ENCODE results near the gene DPM1. TPM values are rescaled to one million over a fixed set of nuclear protein-coding genes. Genes with fewer than 3 reads are reported as not detected.

The DPM1 gene
- total RNA-seq, 3 donors from 2014 or later (not counting 1 experiment from before 2014, with no cell fraction given) = 21.2 to 26.1 (median 25.6) TPM

- H3K4me1 Mint-ChIP-seq = peaks cover 38 to 39% of the 10 kb centered on the region in 2 donors
- intact Hi-C loops (cut with micrococcal nuclease) = no loop called here
Observed at GRCh38 chr20:50957276-50957675, 1.1 kb downstream of the DPM1 start.

DNA sequence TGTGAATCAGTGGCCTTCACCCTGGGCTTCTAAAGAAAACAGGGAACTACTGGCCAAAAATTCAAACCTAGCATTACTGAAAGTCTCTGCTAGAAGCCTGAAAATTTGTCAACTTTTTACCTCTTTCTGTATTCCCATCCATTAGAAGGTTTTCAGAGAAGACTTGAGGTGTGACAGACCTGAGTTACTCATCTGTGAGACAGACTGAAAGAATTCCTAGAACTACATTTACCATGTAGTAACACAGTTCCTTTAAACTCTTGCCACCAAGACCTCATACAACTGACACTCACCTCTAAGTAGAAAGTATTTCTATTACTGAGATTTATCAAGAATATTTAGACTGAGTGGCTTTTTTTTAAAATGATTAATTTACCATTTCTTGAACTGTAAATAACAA, 4.5 kb downstream of the DPM1 start:
- H3K36me3 ChIP-seq (ENCODE audit: control insufficient read depth, insufficient read depth, low read length) = peaks cover 54% of the 10 kb centered on the region
- peaks cover 28 to 37% of the 10 kb centered on the region in 2 donors for H3K4me1 Mint-ChIP-seq
- intact Hi-C loops (cut with micrococcal nuclease) = no loop called here

More at GRCh38 chr20:50957276-50957675, 1.1 kb downstream of the DPM1 start:
- Mint-ChIP-seq H3K27ac (peak overlapping the region; percentile 96 to 98), H3K27me3 (ENCODE audit: low read depth in 2 of 2) (no peaks in the 10 kb centered on the region), H3K4me3 (peak overlapping the region; percentile 96), H3K36me3 (no peaks in the 10 kb centered on the region), H3K9me3 (no peaks in the 10 kb centered on the region)
- no peak overlapping the region for H3K27ac ChIP-seq (ENCODE audit: low read length)
- no peak for DNase-seq
- no peaks in the 10 kb centered on the region for H3K9me3 ChIP-seq (ENCODE audit: control insufficient read depth, insufficient read depth, low read length)
- H3K27me3 ChIP-seq (ENCODE audit: control insufficient read depth, insufficient read depth, low read length) = no peaks in the 10 kb centered on the region
- peak overlapping the region; percentile 97 for H3K4me3 ChIP-seq (ENCODE audit: low read length)
- 37% methylated on average over 7 of the region's 7 CpGs for WGBS (ENCODE audit: insufficient coverage)
- no peak for TF ChIP-seq CTCF (IDR thresholded peaks at IDR 0.05)
- H3K4me1 ChIP-seq (ENCODE audit: control insufficient read depth, insufficient read depth, low read length) = peaks cover 21% of the 10 kb centered on the region
- peaks cover 33% of the 10 kb centered on the region for H3K36me3 ChIP-seq (ENCODE audit: control insufficient read depth, insufficient read depth, low read length)
- no peak for ATAC-seq

GRCh38 chr20:50953196-50953595, 5.1 kb downstream of the DPM1 start:
- H3K9me3 Mint-ChIP-seq = no peaks in the 10 kb centered on the region
- H3K27ac Mint-ChIP-seq = no peak overlapping the region
- no peak overlapping the region for H3K4me3 Mint-ChIP-seq
- intact Hi-C loops (cut with micrococcal nuclease) = no loop called here
- no peak overlapping the region for H3K4me3 ChIP-seq (ENCODE audit: low read length)
- peaks cover 25 to 33% of the 10 kb centered on the region in 2 donors for H3K4me1 Mint-ChIP-seq
- no peaks in the 10 kb centered on the region for H3K27me3 ChIP-seq (ENCODE audit: control insufficient read depth, insufficient read depth, low read length)
- no peaks in the 10 kb centered on the region for H3K27me3 Mint-ChIP-seq (ENCODE audit: low read depth in 2 of 2)
- 83% methylated on average over 2 of the region's 2 CpGs for WGBS (ENCODE audit: insufficient coverage)
- no peak overlapping the region for H3K27ac ChIP-seq (ENCODE audit: low read length)
- no peaks in the 10 kb centered on the region for H3K36me3 Mint-ChIP-seq
- TF ChIP-seq CTCF (IDR thresholded peaks at IDR 0.05) = no peak
- H3K4me1 ChIP-seq (ENCODE audit: control insufficient read depth, insufficient read depth, low read length) = peaks cover 9% of the 10 kb centered on the region
- ATAC-seq (no peak), DNase-seq (no peak)
- H3K36me3 ChIP-seq (ENCODE audit: control insufficient read depth, insufficient read depth, low read length) = peaks cover 58% of the 10 kb centered on the region
- H3K9me3 ChIP-seq (ENCODE audit: control insufficient read depth, insufficient read depth, low read length) = no peaks in the 10 kb centered on the region

More for the DNA sequence above, 4.5 kb downstream of the DPM1 start:
- Histone ChIP-seq H3K4me3 (ENCODE audit: low read length) (no peak overlapping the region), H3K27me3 (ENCODE audit: control insufficient read depth, insufficient read depth, low read length) (no peaks in the 10 kb centered on the region), H3K27ac (ENCODE audit: low read length) (no peak overlapping the region), H3K9me3 (ENCODE audit: control insufficient read depth, insufficient read depth, low read length) (no peaks in the 10 kb centered on the region), H3K4me1 (ENCODE audit: control insufficient read depth, insufficient read depth, low read length) (peaks cover 9% of the 10 kb centered on the region)
- Mint-ChIP-seq H3K27ac (peak overlapping the region in 1 of 2 donors; percentile 24), H3K36me3 (no peaks in the 10 kb centered on the region), H3K9me3 (no peaks in the 10 kb centered on the region), H3K4me3 (no peak overlapping the region), H3K27me3 (ENCODE audit: low read depth in 2 of 2) (no peaks in the 10 kb centered on the region)
- no peak for TF ChIP-seq CTCF (IDR thresholded peaks at IDR 0.05)
- no peak for ATAC-seq
- DNase-seq = no peak

DNA sequence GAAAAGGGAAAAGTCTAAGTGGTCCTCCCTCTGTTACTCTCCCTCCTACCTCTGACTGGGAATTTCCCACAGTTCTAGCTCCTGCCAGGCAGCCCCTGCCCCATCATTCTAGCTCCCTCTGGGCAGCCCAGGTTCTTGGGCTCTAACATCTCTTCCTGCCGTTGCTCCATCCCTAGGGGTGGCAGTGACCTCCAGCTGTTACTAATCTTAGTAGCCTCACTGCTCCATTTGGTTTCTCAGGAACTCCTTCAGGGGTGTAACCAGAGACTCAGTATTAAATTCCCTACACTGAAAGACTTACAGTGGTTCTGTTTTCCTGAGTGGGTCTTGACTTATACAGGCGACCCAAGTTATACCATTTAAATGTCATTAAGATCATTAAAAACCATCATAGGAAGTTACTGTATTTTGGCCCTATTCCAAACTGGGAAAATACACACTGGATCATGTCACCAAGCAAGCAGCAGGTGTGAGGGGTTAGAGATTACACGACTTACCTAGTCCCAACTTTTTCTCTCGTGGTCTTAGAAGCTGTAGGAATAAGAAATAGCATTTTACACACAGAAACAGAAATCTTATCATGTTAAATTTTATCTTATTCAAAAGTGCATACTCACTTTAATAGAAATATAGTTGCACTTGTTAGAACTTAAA, 10.1 kb downstream of the DPM1 start:
- H3K36me3 Mint-ChIP-seq = peaks cover 7% of the 10 kb centered on the region
- Histone ChIP-seq H3K4me1 (ENCODE audit: control insufficient read depth, insufficient read depth, low read length) (no peaks in the 10 kb centered on the region), H3K27ac (ENCODE audit: low read length) (no peak overlapping the region), H3K36me3 (ENCODE audit: control insufficient read depth, insufficient read depth, low read length) (peaks cover 69% of the 10 kb centered on the region), H3K27me3 (ENCODE audit: control insufficient read depth, insufficient read depth, low read length) (no peaks in the 10 kb centered on the region), H3K4me3 (ENCODE audit: low read length) (no peak overlapping the region), H3K9me3 (ENCODE audit: control insufficient read depth, insufficient read depth, low read length) (no peaks in the 10 kb centered on the region)
- peaks cover 0 to 5% of the 10 kb centered on the region in 2 donors for H3K4me1 Mint-ChIP-seq
- H3K27ac Mint-ChIP-seq = peak overlapping the region in 1 of 2 donors; percentile 60
- no peak for TF ChIP-seq CTCF (IDR thresholded peaks at IDR 0.05)
- H3K27me3 Mint-ChIP-seq (ENCODE audit: low read depth in 2 of 2) = no peaks in the 10 kb centered on the region
- 94% methylated on average over 2 of the region's 4 CpGs for WGBS (ENCODE audit: insufficient coverage)
- no peak for ATAC-seq
- intact Hi-C loops (cut with micrococcal nuclease) = no loop called here
- H3K4me3 Mint-ChIP-seq = no peak overlapping the region
- H3K9me3 Mint-ChIP-seq = no peaks in the 10 kb centered on the region
- no peak for DNase-seq
